Erythroblast (primary cell): Measurements from ENCODE around the gene TLN1.

Source experiments
- DNase-seq, 2 experiments: peaks; one replicate each; lab custom pipeline; 2025; lab: John Stamatoyannopoulos, UW
- GATA1 ChIP-seq: IDR thresholded peaks from 2 replicates; pipeline ENCODE4 v1.6.1; 2011; ENCODE audit warnings: low read depth, mild to moderate bottlenecking, control low read depth, low read length, moderate library complexity
- POLR2A ChIP-seq: IDR thresholded peaks from 2 replicates; pipeline ENCODE4 v1.6.1; 2011; ENCODE audit warnings: mild to moderate bottlenecking, low read length

The TLN1 gene

DNA sequence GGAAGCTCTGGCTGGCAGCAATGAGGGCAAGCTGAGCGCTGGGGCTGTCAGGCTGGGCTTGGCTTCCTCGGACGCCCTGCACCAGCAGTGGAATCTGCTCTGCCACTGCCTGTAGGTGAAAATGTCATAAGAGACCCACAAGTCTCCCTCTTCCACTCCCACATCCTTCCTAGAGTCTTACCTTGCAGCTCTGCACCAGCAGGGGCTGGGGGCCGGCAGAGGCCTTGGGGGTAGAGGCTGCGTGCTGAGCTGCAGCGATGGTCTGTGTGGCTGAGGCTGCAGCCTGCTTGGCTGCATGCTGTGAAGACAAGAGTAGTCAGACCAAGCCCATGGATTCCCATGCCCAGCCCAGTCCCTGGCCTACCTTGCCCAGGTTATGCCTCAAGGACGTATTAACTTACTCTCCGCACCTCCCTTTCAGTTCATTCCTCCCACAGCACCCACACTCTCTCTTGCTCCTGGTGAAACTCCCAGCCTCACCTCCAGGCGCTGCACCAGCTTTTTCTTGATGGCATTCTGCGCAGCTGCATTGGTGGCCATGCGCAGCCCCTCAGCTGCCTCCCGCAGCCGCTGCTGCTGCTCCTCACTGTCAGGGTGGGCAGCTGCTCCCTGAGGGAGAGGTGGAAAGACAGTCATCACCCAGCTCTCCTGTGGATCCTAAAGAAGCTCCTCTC lies 17.3 kb downstream of the TLN1 start:
- no peak for DNase-seq
- no peak for TF ChIP-seq GATA1
- no peak for TF ChIP-seq POLR2A

- no peak for DNase-seq
- no peak for TF ChIP-seq POLR2A
- no peak for TF ChIP-seq GATA1
These were observed 17.9 kb downstream of the TLN1 start for GRCh38 chr9:35714123-35714522.

DNA sequence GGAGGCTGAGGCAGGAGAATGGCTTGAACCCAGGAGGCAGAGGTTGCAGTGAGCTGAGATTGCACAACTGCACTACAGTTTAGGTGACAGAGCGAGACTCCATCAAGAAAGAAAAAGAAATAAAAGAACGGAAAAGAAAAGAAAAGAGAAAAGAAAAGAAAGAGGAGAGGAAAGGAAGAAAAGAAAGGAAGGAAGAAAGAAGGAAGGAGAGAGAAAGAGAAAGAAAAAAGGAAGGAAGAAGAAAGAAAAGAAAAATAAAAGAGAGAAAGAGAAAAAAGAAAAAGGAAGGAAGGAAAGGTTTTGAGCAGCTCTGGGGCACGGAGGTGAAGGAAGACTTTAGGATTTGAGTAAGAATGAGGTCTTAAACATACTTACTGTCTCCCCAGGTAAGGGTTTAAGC lies 18.4 kb downstream of the TLN1 start:
- TF ChIP-seq POLR2A = no peak
- TF ChIP-seq GATA1 = no peak
- DNase-seq = no peak

GRCh38 chr9:35712762-35713400 lies 19.1 kb downstream of the TLN1 start:
- DNase-seq = no peak
- TF ChIP-seq POLR2A (no peak), GATA1 (no peak)

DNA sequence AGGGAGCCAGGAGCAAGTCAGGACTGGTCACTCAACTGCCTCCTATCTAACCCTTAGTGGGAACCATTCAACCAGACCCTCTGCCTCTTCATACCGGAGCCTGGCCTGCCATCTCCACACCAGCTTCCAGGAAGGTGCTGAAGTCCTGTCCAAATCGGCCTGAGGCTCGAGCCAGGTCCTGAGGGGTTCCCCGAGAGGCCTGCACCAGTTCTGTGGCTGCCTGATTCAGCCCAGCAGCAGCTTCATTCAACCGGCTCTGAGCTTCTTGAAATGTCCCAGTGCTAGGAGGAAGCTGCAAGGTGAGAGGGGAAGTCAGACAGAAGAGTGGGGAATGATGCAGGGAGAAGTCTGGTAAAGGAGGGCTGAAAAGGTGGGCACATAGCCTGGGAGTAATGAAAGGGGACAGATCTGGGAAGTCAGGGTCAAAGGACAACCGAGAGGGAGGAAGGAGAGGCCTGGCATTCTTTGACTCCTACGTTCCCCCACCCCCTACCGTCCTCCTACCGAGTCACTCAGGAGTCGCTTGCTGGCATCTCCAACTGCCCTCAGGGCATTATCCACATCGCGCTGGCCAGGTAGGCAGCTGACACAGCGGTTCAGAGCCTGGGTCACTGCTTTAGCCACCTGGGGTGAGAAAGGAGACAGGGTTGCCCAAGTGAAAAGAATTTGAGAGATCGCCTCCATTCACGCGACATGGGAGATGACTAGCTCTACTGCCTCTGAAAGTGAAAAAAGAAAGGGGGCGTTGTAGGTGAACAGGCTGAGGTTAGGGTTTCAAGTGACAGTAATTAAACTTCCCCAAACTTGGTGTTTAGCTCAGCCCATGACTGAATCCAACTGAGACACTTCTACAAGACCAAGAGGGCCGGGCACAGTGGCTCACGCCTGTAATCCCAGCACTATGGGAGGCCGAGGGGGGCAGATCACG lies 20.2 kb downstream of the TLN1 start:
- TF ChIP-seq GATA1 (no peak), POLR2A (no peak)
- DNase-seq = no peak

- DNase-seq = no peak
- TF ChIP-seq POLR2A (no peak), GATA1 (no peak)
These were observed 21.0 kb downstream of the TLN1 start for GRCh38 chr9:35710818-35711500.

DNA sequence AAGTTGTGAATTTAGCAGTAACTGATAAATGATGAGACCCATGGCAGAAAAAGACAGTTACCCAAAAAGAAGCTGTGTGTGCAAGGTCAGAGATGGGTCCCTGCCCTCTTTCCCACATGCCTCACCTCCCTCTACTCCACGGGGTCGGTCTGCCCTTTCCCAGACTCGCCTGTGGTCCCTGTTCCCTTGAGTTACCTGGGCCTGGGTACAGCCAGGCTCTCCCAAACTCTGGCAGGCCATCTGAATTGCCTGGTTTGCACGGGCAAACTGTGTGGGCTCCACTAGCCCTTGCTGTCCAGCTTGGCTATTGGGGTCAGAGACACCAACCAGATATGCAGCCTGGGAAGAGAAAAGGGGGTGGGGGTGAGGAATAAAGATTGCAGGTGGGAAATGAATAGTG lies 23.8 kb downstream of the TLN1 start:
- TF ChIP-seq GATA1 (no peak), POLR2A (no peak)
- DNase-seq = no peak

DNA sequence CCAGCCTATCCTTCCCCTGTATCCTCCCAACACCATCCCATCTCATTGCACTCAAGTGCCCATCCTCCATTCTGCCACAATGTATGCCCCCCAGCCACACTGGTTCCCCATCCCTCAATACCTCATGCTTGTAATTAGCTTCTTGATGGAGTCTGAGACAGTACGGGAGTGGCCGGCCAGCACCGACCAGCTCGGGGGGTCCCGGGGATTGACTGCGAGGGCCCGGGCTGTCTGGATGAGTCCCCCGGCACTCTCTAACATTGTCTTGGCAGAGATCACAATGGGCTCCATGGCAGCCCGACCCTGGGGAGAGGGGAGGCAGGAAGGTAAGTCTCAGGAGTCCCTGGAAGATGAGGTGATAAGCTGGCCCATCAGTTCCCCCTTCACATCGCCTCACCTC lies 25.0 kb downstream of the TLN1 start:
- TF ChIP-seq POLR2A (no peak), GATA1 (no peak)
- DNase-seq = no peak

DNA sequence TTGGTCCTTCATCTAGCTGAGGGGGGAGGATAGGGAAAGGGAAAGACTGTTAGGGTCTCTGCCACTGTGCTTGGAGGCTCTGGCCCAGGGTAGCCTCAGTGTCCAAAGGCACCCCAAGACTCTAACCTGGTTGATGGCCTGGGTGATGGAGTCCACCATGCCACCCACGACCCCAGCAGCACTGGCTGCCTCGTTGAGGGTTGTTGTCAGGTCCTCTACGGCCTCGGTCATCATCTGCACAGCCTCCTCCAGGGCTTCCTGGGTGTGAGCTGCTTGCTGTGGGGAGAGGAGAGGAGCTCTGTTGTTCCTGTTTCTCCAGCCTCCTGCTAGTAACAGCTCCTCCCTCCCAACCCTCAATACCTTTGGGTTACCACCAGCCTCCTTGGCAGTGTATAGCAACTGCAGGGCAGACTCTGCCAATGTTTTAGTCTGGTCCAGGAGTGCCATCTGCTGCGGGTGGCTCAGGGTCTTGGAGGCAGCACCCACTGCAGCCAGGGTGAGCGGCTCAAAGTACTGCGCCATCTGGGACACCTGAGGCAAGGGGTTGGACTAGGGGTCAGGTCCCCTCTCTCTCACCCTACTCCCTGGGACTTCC lies 26.1 kb downstream of the TLN1 start:
- TF ChIP-seq POLR2A (no peak), GATA1 (no peak)
- no peak for DNase-seq

DNA sequence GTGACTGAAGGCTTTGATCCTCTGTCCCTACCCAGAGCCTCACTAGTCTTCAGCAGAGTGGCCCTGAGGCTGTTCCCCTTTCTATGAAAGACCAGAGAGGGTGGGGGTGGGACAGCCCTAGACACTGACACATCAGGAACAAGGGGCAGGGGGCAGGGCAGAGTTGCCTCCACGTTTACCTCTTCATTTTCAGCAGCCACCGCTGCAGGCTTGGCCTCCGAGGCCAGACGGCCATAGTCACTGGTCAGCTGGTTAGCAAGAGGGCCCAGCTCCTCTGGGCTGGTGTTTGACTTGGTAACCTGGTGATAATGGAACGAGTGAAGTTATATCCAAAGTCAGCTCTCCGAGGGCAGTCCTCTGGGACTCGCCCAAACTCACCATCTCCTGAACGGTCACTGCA lies 26.6 kb downstream of the TLN1 start:
- no peak for TF ChIP-seq GATA1
- TF ChIP-seq POLR2A = no peak
- no peak for DNase-seq

GRCh38 chr9:35703906-35704672 lies 27.9 kb downstream of the TLN1 start:
- no peak for TF ChIP-seq GATA1
- TF ChIP-seq POLR2A = no peak
- no peak for DNase-seq

DNA sequence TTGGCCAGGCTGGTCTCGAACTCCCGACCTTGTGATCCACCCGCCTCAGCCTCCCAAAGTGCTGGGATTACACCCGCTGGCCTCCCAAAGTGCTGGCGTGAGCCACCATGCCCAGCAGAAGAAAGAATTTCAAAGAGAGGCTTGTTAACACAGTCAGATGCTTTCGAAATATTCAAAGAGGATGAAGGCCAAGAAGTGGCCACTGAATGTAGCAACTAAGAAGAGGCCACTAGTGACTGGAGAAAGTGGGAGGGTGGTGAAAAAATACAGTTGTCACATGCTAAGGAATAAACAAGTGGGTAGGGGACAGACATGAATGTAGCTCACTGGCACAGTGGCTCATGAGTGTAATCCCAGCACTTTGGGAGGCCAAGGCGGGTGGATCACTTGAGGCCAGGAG lies 29.3 kb downstream of the TLN1 start:
- no peak for TF ChIP-seq POLR2A
- no peak for DNase-seq

DNA sequence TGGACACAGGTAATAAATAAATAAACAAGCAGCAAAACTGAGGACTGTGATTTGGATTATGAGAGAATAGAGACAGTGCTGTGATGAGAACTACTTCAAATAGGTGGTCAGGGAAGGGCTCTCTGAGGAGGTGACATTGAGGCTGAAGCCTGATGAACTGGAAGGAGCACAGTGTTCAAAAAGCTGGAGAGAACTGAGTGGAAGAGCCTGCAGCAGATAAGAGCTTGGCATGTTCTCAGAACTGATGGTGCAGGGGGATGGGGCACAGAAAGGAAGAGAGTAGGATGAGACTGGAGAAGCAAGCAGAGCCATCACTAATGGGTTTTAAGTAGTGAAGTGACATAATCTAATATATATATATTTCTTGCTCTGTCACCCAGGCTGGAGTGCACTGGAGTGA lies 31.1 kb downstream of the TLN1 start:
- TF ChIP-seq POLR2A (no peak), GATA1 (no peak)
- no peak for DNase-seq
